GM18907 (cell line): ENCODE measurements around the gene UNC5C.

ENCODE experiments used
- ATAC-seq: cut with Tn5 transposase; IDR thresholded peaks from one replicate; pipeline ENCODE4 v1.9.1; 2021; ENCODE audit warnings: mild to moderate bottlenecking, moderate library complexity; ENCODE audit not compliant: unreplicated experiment

The UNC5C gene

DNA sequence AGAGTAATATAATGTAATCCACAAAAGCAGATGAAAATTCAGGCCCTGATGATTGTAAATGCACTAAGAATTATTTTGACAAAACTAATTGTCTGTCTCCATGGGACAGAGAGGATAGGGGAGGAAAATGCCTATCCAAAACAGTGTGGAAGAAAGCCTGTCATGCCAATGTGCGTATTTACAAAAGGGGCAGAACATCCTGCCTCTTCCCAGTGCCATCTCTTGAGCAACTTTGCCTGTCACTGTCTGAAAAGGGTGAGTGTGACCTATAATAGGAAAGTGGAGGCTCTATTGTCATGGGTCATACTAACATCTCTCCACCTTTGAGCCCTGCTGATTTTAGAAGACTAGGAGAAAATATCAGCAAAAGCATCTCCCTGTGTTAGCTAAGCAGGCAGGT, 264.1 kb downstream of the UNC5C start:
- no peak for ATAC-seq

DNA sequence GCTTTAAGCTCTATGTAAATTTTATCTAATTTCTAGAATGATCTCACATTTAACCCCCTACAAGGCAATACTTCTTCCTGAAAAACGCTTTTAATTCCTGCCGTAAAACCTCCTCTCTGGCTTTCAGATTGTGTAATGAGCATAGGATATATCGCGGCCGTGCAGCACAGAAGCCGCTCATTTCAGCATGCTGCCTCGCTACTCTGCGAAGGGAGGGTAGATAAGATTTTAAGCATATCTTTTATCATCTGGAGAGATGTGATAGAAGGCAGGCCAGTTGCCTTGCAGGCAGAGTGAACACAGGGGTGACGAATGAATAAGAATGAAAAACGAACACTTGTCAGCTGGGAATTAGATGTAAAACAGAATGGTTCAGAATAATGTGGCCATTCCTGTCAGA, 265.5 kb downstream of the UNC5C start:
- no peak for ATAC-seq

GRCh38 chr4:95272797-95273196, 276.0 kb downstream of the UNC5C start:
- no peak for ATAC-seq

DNA sequence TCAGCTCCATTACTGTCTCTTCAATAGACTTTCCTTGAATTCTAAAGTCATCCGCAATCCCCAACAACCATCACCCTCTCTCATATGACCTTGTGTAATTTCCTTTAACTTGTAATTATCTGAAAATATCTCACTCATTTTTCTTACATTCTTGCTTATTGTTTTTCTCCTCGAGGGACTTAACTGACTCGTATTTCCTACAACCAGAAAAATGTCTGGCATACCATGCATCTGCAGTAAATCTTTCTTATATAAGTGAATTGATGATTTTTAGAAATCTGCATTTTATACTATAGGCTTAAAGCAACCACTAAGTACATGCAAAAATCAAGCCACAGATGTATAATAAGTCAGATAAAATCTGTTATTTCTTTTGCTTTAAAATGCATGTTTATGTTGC, 276.7 kb downstream of the UNC5C start:
- no peak for ATAC-seq

GRCh38 chr4:95268819-95269565, 279.8 kb downstream of the UNC5C start:
- no peak for ATAC-seq

DNA sequence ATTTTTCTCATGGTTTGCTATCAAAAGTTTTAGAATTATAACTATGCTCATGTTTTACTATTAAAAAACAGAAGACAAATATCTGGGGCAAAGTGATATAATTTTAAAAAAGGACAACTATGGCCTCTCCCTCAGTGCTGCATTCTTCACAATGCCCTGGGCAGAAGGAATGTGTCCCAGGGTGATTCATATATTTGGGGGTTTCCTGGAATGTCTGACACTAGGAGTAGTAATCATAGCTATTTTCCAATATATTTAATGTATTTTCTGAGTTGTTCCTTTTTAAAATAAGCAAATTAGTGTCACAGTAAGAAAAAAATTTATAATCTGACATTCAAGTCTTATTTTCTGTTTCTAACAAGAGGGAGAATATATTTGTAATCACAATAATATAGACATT, 281.7 kb downstream of the UNC5C start:
- ATAC-seq, result no peak

DNA sequence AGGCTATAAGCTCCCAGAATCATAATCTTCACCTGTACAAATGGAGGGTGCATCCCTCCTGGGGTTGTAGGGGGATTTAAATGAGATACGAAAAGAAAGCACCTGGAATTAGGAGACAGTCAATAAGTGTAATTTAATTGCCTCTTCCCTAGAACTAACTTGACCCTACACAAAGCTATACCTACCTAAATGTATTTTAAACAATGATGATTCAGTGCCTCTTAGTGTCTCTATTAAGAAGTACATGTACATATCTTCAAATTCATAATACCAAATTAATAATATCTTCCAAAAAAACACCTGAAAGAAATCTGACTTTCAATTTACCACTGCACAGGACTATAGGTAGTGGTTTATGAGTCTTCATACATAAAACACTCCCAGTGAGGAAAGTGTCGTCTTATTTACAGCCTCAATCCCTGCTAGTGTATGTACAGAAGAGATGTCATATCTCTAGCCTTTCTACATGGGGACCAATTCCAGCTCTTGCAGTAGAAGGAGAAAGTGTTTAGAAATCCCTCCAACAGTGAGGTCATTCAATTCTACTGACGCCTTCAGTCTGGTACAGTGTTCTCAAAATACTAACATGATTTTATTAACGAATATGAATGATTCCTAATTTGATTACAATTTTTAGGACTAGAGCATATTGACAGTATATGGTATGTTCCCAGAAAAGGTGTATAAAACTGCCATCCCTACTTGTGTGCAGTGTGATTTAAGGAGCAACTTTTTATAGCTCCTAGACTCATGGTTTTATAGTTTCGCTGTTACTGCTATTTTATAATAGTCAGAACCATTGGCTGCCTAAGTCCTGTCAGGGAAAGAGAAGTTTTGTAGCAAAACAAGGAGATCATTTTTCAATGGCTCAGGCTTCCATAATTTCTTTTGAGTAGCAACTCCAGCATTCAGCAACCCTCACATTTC, 282.7 kb downstream of the UNC5C start:
- ATAC-seq, result no peak

DNA sequence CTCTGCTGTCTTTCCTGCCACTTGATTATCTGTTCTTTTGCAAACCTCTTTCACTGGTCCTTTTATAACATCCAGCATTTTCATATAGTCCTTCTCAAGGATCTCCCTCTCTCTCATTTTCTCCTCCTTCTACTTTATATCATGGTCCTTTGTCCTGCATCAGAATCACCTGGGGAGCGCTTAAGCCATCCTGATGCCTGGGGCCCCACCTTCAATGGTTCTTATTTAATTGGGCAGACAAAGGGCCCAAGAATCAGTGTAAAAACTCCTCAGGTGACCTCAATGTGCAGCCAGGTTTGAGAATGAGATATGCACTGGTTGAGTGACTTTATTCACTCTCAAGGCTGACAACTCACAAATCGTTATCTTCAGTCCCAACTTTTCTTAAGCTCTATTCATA, 283.9 kb downstream of the UNC5C start:
- ATAC-seq, result no peak

GRCh38 chr4:95263960-95264359, 284.8 kb downstream of the UNC5C start:
- ATAC-seq, result no peak

- no peak for ATAC-seq
Measured at GRCh38 chr4:95263391-95263790, 285.4 kb downstream of the UNC5C start.

GRCh38 chr4:95256108-95256835, 292.5 kb downstream of the UNC5C start:
- no peak for ATAC-seq

DNA sequence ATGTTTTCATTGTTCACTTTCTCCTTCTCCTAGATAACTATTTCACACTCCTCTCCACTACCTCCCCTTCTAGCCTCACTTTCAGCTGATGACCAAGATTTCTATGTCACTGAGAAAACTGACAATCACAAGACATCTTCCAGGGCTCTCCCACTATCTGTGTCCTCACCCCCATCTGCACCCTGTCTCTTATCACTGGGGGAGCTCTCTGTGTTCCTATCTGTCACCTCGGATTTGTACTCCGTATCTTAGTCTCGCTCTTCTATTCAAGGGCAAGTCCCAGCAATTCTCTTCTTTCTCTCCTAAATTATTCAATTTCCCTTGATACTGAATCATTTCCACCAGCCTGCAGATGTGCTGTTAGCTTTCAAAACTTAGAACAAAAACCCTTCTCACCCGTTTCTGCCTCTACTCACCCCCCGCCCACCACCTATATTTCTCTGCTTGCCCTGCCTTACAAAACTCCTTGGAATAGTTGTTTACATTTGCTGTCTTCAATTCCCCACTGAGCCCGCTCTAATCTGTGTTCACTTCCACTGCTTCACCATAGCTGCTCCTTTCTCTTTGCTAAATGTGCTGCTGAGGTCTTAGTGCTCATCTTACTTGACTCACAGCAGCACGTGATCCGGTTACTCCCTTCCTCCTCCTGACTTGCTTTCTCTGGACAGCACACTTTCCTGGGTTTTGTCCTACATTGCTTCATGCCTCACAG, 293.2 kb downstream of the UNC5C start:
- no peak for ATAC-seq

GRCh38 chr4:95251568-95251967, 297.2 kb downstream of the UNC5C start:
- ATAC-seq, result no peak

DNA sequence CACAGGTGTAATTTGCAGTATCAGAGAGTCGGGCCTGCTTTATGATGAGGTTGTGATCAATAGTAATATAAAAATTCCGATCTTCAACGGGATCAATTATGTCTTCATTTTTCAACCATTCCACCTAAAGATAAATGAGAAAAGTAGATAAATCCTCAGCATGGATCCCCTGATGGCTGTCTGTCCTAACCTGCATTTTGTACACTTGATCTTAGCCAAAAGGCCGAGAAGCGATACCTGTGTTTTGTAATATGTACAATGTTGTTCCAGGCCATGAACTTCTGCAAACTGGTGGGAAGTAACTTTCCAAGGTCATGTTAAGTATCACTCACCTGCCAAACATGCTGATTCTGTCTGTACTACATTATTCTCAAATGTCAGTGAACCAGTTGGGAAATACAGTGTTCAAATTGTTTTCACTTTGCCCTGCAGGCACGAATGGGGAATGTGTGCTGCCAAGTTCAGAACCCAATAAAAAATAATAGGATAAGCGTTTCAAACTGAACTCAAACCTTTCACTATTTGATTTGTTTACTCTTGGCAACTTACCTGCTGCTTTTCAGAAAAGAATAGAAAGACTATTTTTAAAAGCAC, 298.1 kb downstream of the UNC5C start:
- no peak for ATAC-seq

DNA sequence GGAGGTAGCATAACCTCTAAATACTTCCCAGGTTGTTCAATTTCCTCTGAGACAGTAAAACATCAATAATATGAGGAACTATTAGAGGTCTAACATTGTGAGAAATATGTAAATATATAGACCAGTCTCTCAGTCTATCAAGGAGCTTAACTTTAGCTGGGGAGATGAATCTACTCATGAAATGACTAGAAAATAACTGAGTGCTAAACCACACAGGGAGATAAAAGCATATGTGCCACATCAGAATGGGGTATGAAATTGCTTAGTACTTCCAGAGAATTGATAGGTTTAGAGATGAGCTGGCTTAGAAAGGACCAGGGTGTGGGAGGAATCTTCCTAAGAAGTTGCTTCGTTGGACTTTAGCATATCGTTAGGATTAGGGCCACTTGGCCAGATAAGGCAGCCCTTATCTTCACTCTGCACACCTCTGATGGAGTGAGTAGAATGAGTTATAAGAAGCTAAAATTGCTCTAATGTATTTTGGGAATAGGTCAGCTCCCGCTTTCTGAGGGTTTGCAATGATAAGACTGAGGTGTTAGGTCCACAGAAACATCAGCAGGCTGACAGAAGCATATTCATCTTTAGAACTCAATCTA, 299.2 kb downstream of the UNC5C start:
- ATAC-seq, result no peak

GRCh38 chr4:95248720-95249425, 299.9 kb downstream of the UNC5C start:
- ATAC-seq, result no peak

DNA sequence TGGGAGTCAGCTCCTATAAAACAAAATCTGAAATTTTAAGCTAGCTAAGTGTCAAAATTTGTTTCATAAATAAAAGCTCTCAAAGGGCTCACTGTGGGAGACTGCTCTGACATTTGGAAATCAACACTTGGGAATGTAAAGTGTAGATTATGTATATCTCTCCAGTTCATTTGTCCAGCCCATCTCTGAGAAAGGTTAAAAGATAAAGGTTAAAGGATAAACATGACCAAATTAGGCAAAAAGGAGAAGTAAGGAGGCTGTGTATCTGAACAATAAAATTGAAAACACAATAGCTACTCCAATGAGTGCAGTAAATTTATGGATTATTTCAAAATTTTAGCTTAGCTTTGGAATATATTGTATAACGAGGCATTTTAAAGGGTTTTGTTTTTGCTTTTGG, 304.9 kb downstream of the UNC5C start:
- ATAC-seq, result no peak

GRCh38 chr4:95238554-95238953, 310.2 kb downstream of the UNC5C start:
- no peak for ATAC-seq

DNA sequence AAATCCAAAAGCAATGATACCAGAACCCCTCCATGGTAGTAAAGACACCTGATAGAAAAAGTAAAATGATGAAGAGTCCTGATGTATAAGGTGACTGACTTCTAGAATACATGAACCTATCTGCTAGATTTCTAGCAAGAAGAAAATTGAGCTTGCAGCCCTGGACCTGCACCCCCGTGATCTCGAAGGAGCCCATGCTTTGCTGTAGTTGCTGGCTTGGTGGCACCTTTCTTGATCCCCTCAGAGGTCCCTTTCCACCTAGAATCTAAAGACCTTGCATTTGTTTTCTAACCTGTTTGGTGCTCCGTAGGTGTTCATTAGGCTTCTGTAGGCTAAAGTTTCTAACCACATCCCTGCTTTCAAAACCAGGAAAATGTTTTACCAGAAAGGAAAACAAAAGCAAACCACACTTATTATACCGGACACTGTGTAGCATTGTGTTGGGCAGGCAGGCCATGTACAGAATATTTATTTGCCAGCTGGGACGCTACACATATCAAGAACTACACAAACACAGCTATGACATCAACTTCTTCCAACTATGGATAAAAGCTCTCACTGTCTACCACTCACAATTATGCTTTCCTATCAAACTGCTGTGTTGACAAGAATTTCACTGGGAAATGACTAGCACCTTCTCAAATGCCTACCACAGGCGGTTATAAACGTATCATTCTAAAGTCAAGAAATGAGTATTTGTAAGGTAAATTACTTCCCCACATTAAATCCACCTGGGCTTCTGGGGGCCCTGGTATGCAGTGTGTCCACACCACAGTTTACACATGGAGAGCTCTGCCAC, 316.2 kb downstream of the UNC5C start:
- ATAC-seq, result no peak
